GM12892 (cell line): ENCODE data around the gene KATNBL1. TPM values are rescaled to one million over a fixed set of nuclear protein-coding genes. Genes with fewer than 3 reads are reported as not detected.
A peak's percentile ranks its signal among the peaks of the same experiment; 100 is the strongest.

ENCODE experiments used
- DNase-seq: peaks from one replicate; pipeline ENCODE4 v3.0.0; 2011; ENCODE audit not compliant: insufficient read length
- FAIRE-seq: peaks from 2 replicates; lab custom pipeline; 2011; peaks lifted over from hg19 to GRCh38; lab: Jason Lieb, UNC
- POLR2A ChIP-seq: IDR thresholded peaks from 2 replicates; pipeline ENCODE4 v1.6.1; 2011; ENCODE audit warnings: low read depth, low read length, control low read depth
- POLR2AphosphoS5 ChIP-seq: IDR thresholded peaks from 2 replicates; pipeline ENCODE4 v1.6.1; 2011; ENCODE audit warnings: low read depth, low read length, control low read depth
- TAF1 ChIP-seq: IDR thresholded peaks from 2 replicates; pipeline ENCODE4 v1.6.1; 2011; ENCODE audit warnings: low read depth, mild to moderate bottlenecking, control low read depth, low read length, borderline replicate concordance
- polyA plus RNA-seq: library from polyadenylated mRNA; unstranded; fragments of >200 nt; gene quantifications from one replicate; pipeline ENCODE4 v1.2.1, GENCODE V29; 2012; ENCODE audit warnings: missing spikeins, inconsistent platforms; ENCODE audit not compliant: missing spikeins

KATNBL1 gene
- polyA plus RNA-seq, result 40.2 TPM

GRCh38 chr15:34209421-34210282 is at the start of gene KATNBL1:
Gene KATNBL1 (minus strand): TSS chr15:34210096. CDS start chr15:34163676, 46,420 bp downstream.
- TF ChIP-seq TAF1, result peak; percentile 86
- peak; percentile 82 for TF ChIP-seq POLR2AphosphoS5
- TF ChIP-seq POLR2A, result peak; percentile 93
- DNase-seq (peak; percentile 90), FAIRE-seq (peak; percentile 99)

DNA sequence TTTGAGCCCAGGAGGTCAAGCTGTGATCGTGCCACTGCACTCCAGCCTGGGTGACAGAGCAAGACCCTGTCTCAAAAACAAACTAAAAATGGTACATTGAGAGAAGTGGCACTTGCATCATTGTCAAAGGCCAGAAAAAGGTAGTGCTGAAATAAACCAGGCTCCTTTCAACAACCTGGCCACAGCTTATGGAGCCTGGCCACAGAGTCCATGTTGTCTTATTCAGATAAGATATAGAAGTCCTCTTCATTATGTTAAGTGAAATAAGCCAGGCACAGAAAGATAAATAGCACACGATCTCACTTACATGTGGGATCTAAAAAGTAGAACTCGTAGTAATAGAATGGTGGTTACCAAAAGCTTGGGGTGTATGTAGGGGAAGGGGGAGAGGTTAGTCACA is 49.7 kb upstream of the KATNBL1 start:
- FAIRE-seq, result no peak
- TF ChIP-seq POLR2AphosphoS5, result no peak
- no peak for TF ChIP-seq TAF1
- TF ChIP-seq POLR2A, result no peak

DNA sequence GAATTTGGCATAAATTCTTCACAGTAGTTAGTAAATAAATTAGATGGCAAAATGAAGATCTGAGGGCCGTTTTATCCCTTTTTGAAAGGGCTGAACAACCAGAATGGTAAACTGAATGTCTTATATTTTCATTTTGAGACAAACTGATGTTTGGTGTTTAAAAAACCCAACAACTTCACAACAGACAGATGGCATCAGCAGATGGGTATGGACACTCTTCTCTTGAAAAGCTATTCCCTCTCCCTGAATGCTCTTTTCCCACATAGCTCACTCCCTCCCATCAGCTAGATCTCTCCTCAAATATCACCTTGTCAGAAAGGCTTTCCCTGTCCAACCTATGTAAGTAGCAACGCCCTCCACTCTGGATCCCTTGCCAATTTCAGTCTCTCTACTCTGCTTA is 48.3 kb upstream of the KATNBL1 start:
- TF ChIP-seq POLR2AphosphoS5 (no peak), TAF1 (no peak), POLR2A (no peak)
- DNase-seq (no peak), FAIRE-seq (no peak)

More for the DNA sequence above, 49.7 kb upstream of the KATNBL1 start:
- no peak for DNase-seq

- DNase-seq (no peak), FAIRE-seq (no peak)
- TF ChIP-seq POLR2A, result no peak
- TF ChIP-seq POLR2AphosphoS5, result no peak
- no peak for TF ChIP-seq TAF1
Measured at GRCh38 chr15:34252545-34252944, 42.6 kb upstream of the KATNBL1 start.

DNA sequence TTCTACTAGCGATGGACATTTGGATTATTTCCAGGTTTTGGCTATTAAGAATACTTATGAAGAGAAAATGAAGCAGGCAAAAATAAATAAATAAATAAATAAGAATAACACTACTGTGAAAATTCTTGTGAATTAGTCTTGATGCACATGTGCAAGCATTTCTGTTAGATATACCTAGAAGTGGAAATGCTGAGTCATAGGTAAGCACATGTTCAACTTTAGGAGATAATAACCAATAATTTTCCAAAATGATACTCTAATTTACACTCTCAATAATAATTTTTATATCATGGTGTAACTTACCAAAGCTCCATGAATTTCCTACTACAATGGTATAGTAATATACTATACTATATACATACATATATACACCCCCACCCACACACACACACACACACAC is 38.3 kb upstream of the KATNBL1 start:
- no peak for FAIRE-seq

DNA sequence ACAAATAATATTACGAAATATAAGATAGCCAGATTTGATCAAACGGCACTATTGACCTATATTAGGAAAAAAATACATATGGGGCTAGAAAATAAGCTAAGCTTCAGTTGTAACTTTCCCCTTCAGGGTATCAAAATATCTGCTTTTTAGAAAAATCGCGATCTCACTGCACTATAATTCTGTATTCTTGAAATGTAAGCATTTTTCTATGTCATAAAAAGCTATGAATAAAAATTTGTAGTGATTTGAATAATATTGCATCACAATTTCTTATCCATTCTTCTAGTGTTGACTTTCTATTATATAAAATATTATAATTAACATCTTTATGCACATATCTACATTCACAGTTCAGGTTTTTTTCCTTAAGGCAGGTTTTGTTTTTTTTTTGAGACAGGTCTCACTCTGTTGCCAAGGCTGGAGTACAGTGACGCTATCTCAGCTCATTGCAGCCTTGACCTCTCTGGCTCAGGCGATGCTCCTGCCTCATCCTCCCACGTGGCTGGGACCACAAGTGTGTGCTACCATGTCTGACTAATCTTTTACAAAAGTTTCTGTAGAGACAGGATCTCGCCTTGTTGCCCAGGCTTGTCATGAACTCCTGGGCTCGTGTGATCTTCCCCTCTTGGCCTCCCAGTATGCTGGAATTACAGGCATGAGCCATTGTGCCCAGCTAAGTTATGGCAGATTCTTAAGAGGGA is 36.5 kb upstream of the KATNBL1 start:
- no peak for TF ChIP-seq POLR2A
- TF ChIP-seq POLR2AphosphoS5, result no peak
- no peak for FAIRE-seq

More for the DNA sequence above, 38.3 kb upstream of the KATNBL1 start:
- TF ChIP-seq POLR2AphosphoS5 (no peak), POLR2A (no peak), TAF1 (no peak)
- DNase-seq, result no peak

GRCh38 chr15:34243226-34243625 is 33.3 kb upstream of the KATNBL1 start:
- no peak for TF ChIP-seq TAF1
- no peak for TF ChIP-seq POLR2AphosphoS5
- TF ChIP-seq POLR2A, result no peak
- DNase-seq (no peak), FAIRE-seq (no peak)

More for the DNA sequence above, 36.5 kb upstream of the KATNBL1 start:
- DNase-seq, result no peak

GRCh38 chr15:34242331-34242710 is 32.4 kb upstream of the KATNBL1 start:
- no peak for TF ChIP-seq POLR2AphosphoS5
- no peak for TF ChIP-seq TAF1
- TF ChIP-seq POLR2A, result no peak
- no peak for FAIRE-seq

DNA sequence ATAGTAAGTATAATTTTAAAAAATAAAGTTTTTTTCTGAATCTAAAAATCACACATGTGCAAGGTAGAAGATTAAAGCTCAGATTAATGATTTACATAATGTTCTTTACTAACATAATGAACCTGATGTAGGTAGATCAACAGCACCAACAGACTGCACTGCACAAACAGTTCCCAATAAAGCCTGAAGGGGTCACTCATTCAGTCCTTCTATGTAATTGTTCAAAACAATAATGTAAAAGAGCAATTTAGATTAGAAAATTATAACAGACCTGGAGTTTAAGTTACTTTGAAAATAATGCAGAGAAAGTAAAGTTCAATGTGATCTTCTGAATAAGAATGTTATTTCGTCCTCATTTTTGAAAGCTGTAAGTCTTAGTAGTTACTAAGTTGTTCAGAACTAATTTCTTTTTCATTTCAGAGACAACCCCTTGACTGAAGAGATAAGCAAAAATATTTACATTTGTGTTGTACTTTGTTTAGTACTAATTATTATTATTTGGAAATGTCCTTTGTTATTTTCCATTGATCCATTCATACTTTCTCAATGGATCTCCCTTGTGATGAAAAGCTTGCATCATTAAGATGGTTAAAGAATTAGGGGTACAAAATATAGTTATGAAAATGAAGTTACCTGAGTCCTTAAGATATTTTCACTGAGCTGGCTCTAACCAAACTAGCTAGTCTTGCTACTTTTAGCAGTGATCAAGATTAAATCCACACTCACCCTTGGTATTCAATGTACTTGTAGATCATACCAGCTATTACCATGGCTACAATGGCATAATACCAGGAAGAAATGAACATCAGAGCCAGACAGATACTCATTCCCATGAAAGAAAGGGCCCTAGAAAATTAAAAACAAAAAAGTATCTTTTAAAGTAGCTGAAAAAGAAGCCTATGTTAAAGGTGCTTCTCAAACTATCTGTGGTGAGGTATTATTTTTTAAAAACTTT is 31.8 kb upstream of the KATNBL1 start:
- TF ChIP-seq TAF1 (no peak), POLR2A (no peak), POLR2AphosphoS5 (no peak)
- peak; percentile 9 for DNase-seq

More at GRCh38 chr15:34242331-34242710, 32.4 kb upstream of the KATNBL1 start:
- DNase-seq, result no peak

DNA sequence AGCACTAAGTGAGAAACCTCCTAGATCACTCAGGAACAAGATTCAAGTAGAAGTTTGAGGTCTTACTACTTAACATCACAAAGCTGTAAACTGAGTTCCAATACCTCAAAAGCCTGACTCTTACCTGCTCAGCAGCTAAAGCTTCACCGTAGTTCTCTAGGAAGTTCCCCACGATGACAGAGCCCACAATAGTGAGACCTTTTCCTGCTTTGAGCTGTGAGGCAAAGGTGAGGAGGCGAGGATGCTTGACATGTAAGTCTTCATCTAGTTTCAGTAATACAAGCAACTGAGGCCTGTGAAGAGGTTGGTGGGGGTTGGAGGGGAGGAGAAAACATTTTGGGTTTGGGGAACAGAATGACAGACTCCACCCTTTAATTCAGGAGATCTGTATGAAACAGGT is 30.6 kb upstream of the KATNBL1 start:
- TF ChIP-seq POLR2AphosphoS5 (no peak), TAF1 (no peak), POLR2A (no peak)
- FAIRE-seq, result no peak
- DNase-seq, result no peak

More for the DNA sequence above, 31.8 kb upstream of the KATNBL1 start:
- FAIRE-seq, result peak; percentile 87

- TF ChIP-seq TAF1, result no peak
- no peak for FAIRE-seq
- no peak for DNase-seq
Measured at GRCh38 chr15:34239151-34239808, 29.4 kb upstream of the KATNBL1 start.

- no peak for TF ChIP-seq POLR2A
- TF ChIP-seq TAF1, result no peak
- TF ChIP-seq POLR2AphosphoS5, result no peak
- DNase-seq (no peak), FAIRE-seq (no peak)
Measured at GRCh38 chr15:34233614-34234013, 23.7 kb upstream of the KATNBL1 start.
